Mucosa of gallbladder (tissue), 1 donor: ENCODE measurements around the gene HNRNPL. TPM values are rescaled to one million over a fixed set of nuclear protein-coding genes. Genes with fewer than 3 reads are reported as not detected.
A peak's percentile ranks its signal among the peaks of the same experiment; 100 is the strongest.
"Not testable (repeated sequence)": the region's sequence is repeated elsewhere in the genome, so short reads cannot be mapped to it uniquely, and the experiment has no call there.

Experiments used
- DNase-seq: peaks from one replicate; pipeline ENCODE4 v3.0.0-alpha.2; 2020; ENCODE audit warnings: low spot score
- total RNA-seq: library from RNA; stranded (reverse); gene quantifications from one replicate; pipeline ENCODE4 v1.2.1, GENCODE V29; 2021
- donor health status: DM: no; HTN: no; CAD: no.

Gene HNRNPL
- total RNA-seq, 1 donor from 2014 or later, result 284 TPM

GRCh38 chr19:38869836-38870607 lies 20.2 kb upstream of the HNRNPL start:
- peak; percentile 82 for DNase-seq

- no peak for DNase-seq
These were observed 19.5 kb upstream of the HNRNPL start for GRCh38 chr19:38869160-38869835.

GRCh38 chr19:38868551-38868950 lies 18.8 kb upstream of the HNRNPL start:
- DNase-seq, result no peak

- no peak for DNase-seq
These were observed 17.5 kb upstream of the HNRNPL start for GRCh38 chr19:38867171-38867780.

DNA sequence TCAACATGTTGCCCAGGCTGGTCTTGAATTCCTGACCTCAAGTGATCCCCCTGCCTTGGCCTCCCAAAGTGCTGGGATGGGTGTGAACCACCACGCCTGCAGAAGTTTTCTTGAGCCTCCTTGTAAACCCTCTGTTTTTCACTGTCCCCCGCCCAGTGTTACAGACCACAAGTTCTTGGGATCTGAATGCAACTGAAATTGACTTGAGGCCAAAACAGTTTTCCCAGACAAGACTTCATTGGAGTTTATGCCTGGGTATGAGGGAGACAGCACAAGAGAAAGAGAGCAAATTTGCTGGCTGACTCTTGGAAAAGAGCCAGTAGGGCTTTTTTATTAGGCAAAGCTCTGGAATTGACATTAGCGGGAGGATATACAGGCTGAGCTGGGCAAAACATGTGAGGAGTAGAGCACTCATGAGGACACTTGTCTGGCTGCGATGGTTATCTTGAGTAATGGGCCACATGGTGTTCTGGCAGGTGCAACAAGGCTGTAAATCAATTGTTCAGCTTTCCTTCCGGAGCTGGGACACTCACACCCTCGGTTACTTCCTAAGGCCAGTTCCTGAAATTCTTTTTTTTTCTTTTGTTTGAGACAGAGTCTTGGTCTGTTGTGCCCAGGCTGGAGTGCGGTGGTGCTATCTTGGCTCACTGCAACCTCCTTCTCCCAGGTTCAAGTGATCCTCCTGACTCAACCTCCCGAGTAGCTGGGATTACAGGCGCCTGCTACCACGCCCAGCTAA lies 12.7 kb upstream of the HNRNPL start:
- peak; percentile 59 for DNase-seq

DNA sequence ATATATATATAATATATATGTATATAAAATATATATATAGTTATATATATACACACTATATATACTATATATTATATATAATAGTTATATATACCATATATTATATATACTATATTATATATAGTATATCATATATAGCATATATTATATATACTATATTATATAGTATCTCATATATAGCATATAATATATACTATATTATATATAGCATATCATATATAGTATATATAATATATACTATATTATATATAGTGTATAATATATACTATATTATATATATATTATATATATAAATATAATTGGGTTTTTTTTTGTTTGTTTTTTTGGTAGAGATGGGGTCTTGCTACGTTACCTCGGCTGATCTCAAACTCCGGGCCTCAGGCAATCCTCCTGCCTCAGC lies 11.6 kb upstream of the HNRNPL start:
- DNase-seq, result no peak

DNA sequence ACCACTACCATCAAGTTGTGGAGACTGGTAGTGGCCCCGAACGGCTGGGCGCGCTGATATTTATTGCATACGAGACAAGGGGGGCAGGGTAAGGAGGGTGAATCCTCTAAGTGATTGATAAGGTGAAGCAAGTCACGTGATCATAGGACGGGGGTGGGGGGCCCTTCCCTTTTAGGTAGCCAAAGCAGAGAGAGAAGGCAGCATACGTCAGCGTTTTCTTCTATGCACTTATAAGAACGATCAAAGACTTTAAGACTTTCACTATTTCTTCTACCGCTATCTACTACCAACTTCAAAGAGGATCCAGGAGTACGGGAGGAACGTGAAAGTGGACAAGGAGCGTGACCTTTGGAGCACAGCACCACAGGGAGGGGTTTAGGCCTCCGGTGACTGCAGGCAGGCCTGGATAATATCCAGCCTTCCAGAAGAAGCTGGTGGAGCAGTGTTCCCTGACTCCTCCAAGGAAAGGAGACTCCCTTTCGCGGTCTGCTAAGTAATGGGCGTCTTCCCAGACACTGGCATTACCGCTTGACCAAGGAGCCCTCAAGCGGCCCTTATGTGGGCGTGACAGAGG lies 9.9 kb upstream of the HNRNPL start:
- not testable (repeated sequence) for DNase-seq

GRCh38 chr19:38856813-38857212 lies 7.0 kb upstream of the HNRNPL start:
- no peak for DNase-seq

DNA sequence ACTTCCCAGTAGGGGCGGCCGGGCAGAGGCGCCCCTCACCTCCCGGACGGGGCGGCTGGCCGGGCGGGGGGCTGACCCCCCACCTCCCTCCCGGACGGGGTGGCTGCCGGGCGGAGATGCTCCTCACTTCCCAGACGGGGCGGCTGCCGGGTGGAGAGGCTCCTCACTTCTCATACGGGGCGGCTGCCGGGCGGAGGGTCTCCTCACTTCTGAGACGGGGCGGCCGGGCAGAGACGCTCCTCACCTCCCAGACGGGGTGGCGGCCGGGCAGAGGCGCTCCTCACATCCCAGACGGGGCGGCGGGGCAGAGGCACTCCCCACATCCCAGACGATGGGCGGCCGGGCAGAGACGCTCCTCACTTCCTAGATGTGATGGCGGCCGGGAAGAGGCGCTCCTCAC lies 6.0 kb upstream of the HNRNPL start:
- not testable (repeated sequence) for DNase-seq

- DNase-seq, result not testable (repeated sequence)
These were observed 5.2 kb upstream of the HNRNPL start for GRCh38 chr19:38854961-38855360.

GRCh38 chr19:38853214-38853613 lies 3.4 kb upstream of the HNRNPL start:
- DNase-seq, result no peak

DNA sequence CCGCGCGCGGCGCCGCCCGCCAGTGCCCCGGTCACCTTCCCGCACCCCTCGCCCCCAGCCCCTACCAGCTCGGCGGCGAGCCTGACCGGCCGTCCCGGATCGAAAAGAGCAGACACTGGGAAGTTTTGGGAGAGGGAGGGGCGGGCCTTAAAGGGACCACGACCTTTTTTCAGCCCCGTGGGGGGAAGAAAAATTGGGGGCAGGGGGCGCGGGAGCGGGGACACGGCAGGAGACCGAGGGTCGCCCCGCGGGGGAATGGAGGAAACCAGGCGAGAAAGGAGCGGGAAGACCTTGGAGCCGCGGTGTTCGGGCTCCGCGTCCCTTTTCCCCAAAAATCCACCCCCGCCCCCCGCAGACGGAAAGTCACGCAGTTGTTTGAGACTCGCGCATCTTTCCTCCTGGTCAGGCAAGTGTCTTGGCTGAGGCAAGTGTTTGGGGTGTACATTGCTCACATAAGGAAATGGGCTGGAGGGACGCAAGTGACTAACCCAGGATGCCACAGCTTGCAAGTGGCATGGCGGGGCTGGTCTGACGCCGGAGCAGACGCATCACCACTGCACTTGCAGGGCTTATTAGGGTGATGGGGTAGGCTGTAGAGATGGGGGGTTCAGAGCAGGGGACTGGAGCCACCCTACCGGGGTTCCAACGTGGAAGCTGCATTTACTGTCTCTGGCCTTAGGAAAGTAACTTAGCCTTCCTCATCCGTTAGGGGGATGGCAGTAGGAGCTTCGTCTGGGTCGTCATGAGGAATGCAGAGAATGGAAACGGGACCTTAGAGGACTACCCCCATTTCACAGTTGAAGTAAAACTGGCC lies 2.7 kb upstream of the HNRNPL start:
- DNase-seq, result peak; percentile 52

GRCh38 chr19:38851622-38852230 lies 1.9 kb upstream of the HNRNPL start:
- peak; percentile 94 for DNase-seq

GRCh38 chr19:38850976-38851621 lies 1.3 kb upstream of the HNRNPL start:
- peak; percentile 30 for DNase-seq

DNA sequence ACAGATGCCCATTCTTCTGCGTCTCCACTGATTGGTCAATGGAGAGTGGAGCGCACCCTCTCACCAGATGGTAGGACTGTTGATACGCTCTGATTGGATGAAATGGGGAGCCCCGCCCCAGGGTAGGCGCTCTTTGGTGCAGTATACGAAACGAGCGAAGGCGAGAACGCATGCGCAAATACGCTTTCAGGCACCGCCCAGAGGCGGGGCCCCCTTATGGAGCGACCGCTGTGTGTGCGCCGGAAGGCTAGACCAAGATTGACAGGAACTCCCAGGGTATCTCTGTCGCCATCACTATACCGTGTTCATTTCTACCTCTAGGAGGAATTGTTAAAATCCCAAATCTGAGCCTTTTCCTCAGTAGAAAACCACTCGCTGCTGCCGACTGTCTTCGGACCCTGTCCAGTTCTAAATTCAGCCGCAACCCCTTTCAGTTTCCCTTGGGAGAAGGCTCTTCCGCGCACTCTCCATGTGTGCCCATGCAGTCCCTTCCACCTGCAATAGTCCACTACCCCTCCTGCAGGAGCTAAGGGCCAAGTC lies 720 bp upstream of the HNRNPL start:
- DNase-seq, result peak; percentile 100

GRCh38 chr19:38849147-38849859 lies 483 bp downstream of the HNRNPL start:
- DNase-seq, result peak; percentile 96

GRCh38 chr19:38848299-38849146 lies 1.3 kb downstream of the HNRNPL start:
- DNase-seq, result no peak

- DNase-seq, result no peak
These were observed 3.7 kb downstream of the HNRNPL start for GRCh38 chr19:38846097-38846496.
